GM23248 (cell line): ENCODE data around the gene THRA. TPM values are rescaled to one million over a fixed set of nuclear protein-coding genes. Genes with fewer than 3 reads are reported as not detected.
"Not testable (repeated sequence)": the region's sequence is repeated elsewhere in the genome, so short reads cannot be mapped to it uniquely, and the experiment has no call there.

ENCODE experiments used
- DNase-seq: peaks from one replicate; pipeline ENCODE4 v3.0.0-alpha.2; 2015
- H2AFZ ChIP-seq: fragments of 200-600 bp; sonication (generic); 2 replicates; pipeline ENCODE4 v1.6.1; 2016; ENCODE audit warnings: antibody characterized with exemption
- H3F3A ChIP-seq: fragments of 200-600 bp; sonication (generic); 2 replicates; pipeline ENCODE4 v1.6.1; 2016; ENCODE audit warnings: mild to moderate bottlenecking, antibody characterized with exemption, mixed run types; ENCODE audit not compliant: insufficient read depth
- H3K27ac ChIP-seq: fragments of 200-600 bp; sonication (generic); 2 replicates; pipeline ENCODE4 v1.5.1; 2016; ENCODE audit warnings: mild to moderate bottlenecking
- H3K27me3 ChIP-seq: fragments of 200-600 bp; sonication (generic); replicated peaks from 2 replicates; pipeline ENCODE4 v1.6.1; 2016; ENCODE audit warnings: mild to moderate bottlenecking; ENCODE audit not compliant: insufficient read depth
- H3K36me3 ChIP-seq: fragments of 200-600 bp; sonication (generic); 2 replicates; pipeline ENCODE4 v1.6.1; 2016; ENCODE audit warnings: low read depth, mild to moderate bottlenecking
- H3K4me1 ChIP-seq: fragments of 200-600 bp; sonication (generic); 2 replicates; pipeline ENCODE4 v1.6.1; 2016; ENCODE audit warnings: mild to moderate bottlenecking; ENCODE audit not compliant: insufficient read depth
- H3K4me2 ChIP-seq: fragments of 200-600 bp; sonication (generic); one replicate; pipeline ENCODE4 v1.6.1; 2016; ENCODE audit warnings: mild to moderate bottlenecking; ENCODE audit not compliant: unreplicated experiment
- H3K4me3 ChIP-seq: fragments of 200-600 bp; sonication (generic); 2 replicates; pipeline ENCODE4 v1.5.1; 2016; ENCODE audit warnings: mild to moderate bottlenecking
- H3K79me2 ChIP-seq: fragments of 200-600 bp; sonication (generic); 2 replicates; pipeline ENCODE4 v1.6.1; 2016; ENCODE audit warnings: mild to moderate bottlenecking; ENCODE audit not compliant: insufficient read depth
- H3K9ac ChIP-seq: fragments of 200-600 bp; sonication (generic); 2 replicates; pipeline ENCODE4 v1.6.1; 2016; ENCODE audit warnings: mild to moderate bottlenecking
- H3K9me2 ChIP-seq: fragments of 200-600 bp; sonication (generic); 2 replicates; pipeline ENCODE4 v1.6.1; 2016; ENCODE audit warnings: mixed run types, mild to moderate bottlenecking, moderate library complexity; ENCODE audit not compliant: insufficient read depth
- H3K9me3 ChIP-seq: fragments of 200-600 bp; sonication (generic); one replicate; pipeline ENCODE4 v1.6.1; 2017; ENCODE audit warnings: low read depth
- H4K20me1 ChIP-seq: fragments of 200-600 bp; sonication (generic); 2 replicates; pipeline ENCODE4 v1.6.0; 2016; ENCODE audit not compliant: insufficient read depth
- EZH2 ChIP-seq: fragments of 200-600 bp; sonication (generic); IDR thresholded peaks from 2 replicates; pipeline ENCODE4 v1.6.1; 2018; ENCODE audit warnings: antibody characterized with exemption, mild to moderate bottlenecking; ENCODE audit not compliant: insufficient read depth, poor library complexity, severe bottlenecking
- EZH2phosphoT487 ChIP-seq: fragments of 200-600 bp; sonication (generic); IDR thresholded peaks from 2 replicates; pipeline ENCODE4 v1.6.1; 2018; ENCODE audit warnings: antibody characterized with exemption, moderate library complexity, mild to moderate bottlenecking, low read depth; ENCODE audit not compliant: insufficient read depth
- WGBS, 2 experiments: methylation state at CpG; one replicate each; pipeline ENCODE4 v1.1.6; 2015 to 2017; ENCODE audit warnings: low lambda C conversion rate in 2 of 2, low coverage in 1 of 2; ENCODE audit errors: missing lambda C conversion rate in 2 of 2; 5-methylcytosine and 5-hydroxymethylcytosine counted together
- in situ Hi-C: fragments of 300-500 bp; cut with MboI; formaldehyde crosslinking; loops from 2 replicates; pipeline ENCODE4 v1.15.0; 2020
- microRNA-seq: library from miRNA; unstranded; fragments of <30 nt; microRNA quantifications from one replicate; pipeline ENCODE4, GENCODE V29; 2016; ENCODE audit warnings: borderline number of aligned reads
- polyA plus RNA-seq: library from polyadenylated mRNA; unstranded; fragments of >200 nt; fragmentation: Nextera tagmentation; extraction: Ambion mirVana; gene quantifications from 2 replicates; pipeline ENCODE4 v1.2.1, GENCODE V29; 2016
- small RNA-seq: library from RNA; depleted of rRNA; stranded (forward); fragments of <200 nt; gene quantifications from one replicate; pipeline ENCODE3, GENCODE V24; 2014; ENCODE audit warnings: low read depth, low replicate concordance
- total RNA-seq: library from RNA; depleted of rRNA; stranded (reverse); fragments of >200 nt; shearing (Covaris generic); gene quantifications from 2 replicates; pipeline ENCODE4 v1.2.3, GENCODE V29; 2014; rRNA removed

THRA gene
- total and polyA plus RNA-seq, 2 experiments from 2014 or later, result 15.8 to 33.3 TPM

DNA sequence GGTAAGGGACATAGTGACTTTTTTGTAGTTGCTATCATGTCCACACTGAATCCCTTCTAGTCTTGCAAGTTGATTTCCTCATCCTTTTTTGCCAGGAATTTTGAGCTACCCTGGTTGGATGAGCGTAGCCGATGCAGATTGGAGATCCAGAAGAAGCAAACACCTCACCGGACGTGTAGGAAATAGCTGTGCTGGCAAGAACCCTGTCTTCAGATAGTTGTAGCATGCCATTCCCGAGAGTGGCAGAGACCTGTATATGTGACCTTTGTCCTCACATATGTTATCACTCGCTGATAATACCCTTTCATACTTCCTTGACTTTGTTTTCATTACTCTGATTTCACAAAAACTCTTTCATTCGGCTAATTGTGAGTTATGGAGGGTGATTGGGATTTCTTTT is 71.4 kb downstream of the THRA start:
- no peak overlapping the region for H3K4me2 ChIP-seq
- no peaks in the 10 kb centered on the region for H4K20me1 ChIP-seq
- H3K9me2 ChIP-seq, result no peaks in the 10 kb centered on the region
- H3F3A ChIP-seq, result peaks cover 92% of the 10 kb centered on the region
- no peak overlapping the region for H3K9ac ChIP-seq
- no peak for DNase-seq
- H3K79me2 ChIP-seq, result peaks cover 100% of the 10 kb centered on the region
- no peak overlapping the region for H2AFZ ChIP-seq
- H3K36me3 ChIP-seq, result peaks cover 78% of the 10 kb centered on the region
- 80 to 90% methylated on average over 7 of the region's 7 CpGs for WGBS, 2 experiments
- no peaks in the 10 kb centered on the region for H3K9me3 ChIP-seq
- H3K4me3 ChIP-seq, result no peak overlapping the region
- in situ Hi-C loops, result no loop called here
- 0 out of 2 replicates have a peak, but pooled peaks cover 3% of the 10 kb centered on the region for H3K4me1 ChIP-seq
- TF ChIP-seq EZH2 (no peak), EZH2phosphoT487 (no peak)
- no peak overlapping the region for H3K27ac ChIP-seq
- no peaks in the 10 kb centered on the region for H3K27me3 ChIP-seq

- Histone ChIP-seq H3K27me3 (no peaks in the 10 kb centered on the region), H3K9ac (no peak overlapping the region), H3K4me2 (no peak overlapping the region), H3K4me1 (0 out of 2 replicates have a peak, but pooled peaks cover 3% of the 10 kb centered on the region), H3K9me2 (no peaks in the 10 kb centered on the region), H3K36me3 (peaks cover 61% of the 10 kb centered on the region), H2AFZ (no peak overlapping the region), H3K27ac (0 out of 2 replicates have a peak overlapping the region, but pooled peaks have one; percentile 6), H4K20me1 (no peaks in the 10 kb centered on the region), H3K9me3 (no peaks in the 10 kb centered on the region), H3K79me2 (peaks cover 90% of the 10 kb centered on the region), H3F3A (peaks cover 88% of the 10 kb centered on the region), H3K4me3 (no peak overlapping the region)
- 98% methylated on average over 3 of the region's 3 CpGs for WGBS, 2 experiments
- no peak for DNase-seq
- in situ Hi-C loops, result no loop called here
- TF ChIP-seq EZH2phosphoT487 (no peak), EZH2 (no peak)
Observed at GRCh38 chr17:40135817-40136216, 73.1 kb downstream of the THRA start.

DNA sequence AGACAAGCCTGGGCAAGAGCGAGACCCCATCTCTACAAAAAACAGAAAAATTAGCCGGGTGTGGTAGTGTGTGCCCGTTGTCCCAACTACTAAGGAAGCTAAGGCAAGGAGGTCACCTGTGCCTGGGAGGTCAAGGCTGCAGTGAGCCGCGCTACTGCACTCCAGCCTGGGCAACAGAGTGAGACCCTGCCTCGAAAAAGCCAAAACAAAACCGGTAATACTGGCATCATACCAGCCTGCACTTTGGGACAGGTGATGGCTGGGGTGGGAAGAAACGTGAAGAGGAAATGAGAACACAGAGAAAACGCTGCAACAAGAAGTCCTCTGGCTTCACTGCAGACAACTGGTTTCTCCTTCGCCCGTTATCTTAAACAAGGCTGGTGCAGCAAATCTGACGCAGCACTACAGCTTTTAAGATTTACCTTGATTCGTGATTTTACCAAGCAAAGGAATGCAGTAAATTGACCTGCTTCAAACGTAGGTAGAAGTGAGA is 76.8 kb downstream of the THRA start:
- WGBS, 2 experiments, result 16 to 17% methylated on average over 14 of the region's 14 CpGs
- no peaks in the 10 kb centered on the region for H3K27me3 ChIP-seq
- peaks cover 35% of the 10 kb centered on the region for H3K36me3 ChIP-seq
- no peaks in the 10 kb centered on the region for H3K9me2 ChIP-seq
- peak overlapping the region; percentile 89 for H3K9ac ChIP-seq
- H4K20me1 ChIP-seq, result no peaks in the 10 kb centered on the region
- H3K27ac ChIP-seq, result peak overlapping the region; percentile 85
- H3K79me2 ChIP-seq, result peaks cover 88% of the 10 kb centered on the region
- 0 out of 2 replicates have a peak, but pooled peaks cover 5% of the 10 kb centered on the region for H3K4me1 ChIP-seq
- DNase-seq, result peak; percentile 11
- peak overlapping the region; percentile 76 for H3K4me2 ChIP-seq
- peaks cover 57% of the 10 kb centered on the region for H3F3A ChIP-seq
- H3K9me3 ChIP-seq, result no peaks in the 10 kb centered on the region
- TF ChIP-seq EZH2phosphoT487 (no peak), EZH2 (no peak)
- peak overlapping the region; percentile 74 for H3K4me3 ChIP-seq
- in situ Hi-C loops, result no loop called here
- H2AFZ ChIP-seq, result peak overlapping the region; percentile 62

DNA sequence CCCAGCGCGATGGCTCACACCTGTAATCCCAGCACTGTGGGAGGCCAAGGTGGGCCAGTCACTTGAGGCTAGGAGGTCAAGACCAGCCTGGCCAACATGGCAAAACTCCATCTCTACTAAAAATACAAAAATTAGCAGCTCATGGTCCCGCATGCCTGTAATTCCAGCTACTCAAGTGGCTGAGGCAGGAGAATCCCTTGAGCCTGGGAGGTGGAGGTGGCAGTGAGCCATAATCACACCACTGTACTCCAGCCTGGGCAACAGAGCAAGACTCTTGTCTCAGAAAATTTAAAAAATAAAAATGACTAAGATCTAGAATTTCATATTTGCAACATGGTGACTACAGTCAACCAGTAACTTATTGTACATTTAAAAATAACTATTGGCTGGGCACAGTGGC is 80.4 kb downstream of the THRA start:
- H2AFZ ChIP-seq, H3K4me2 ChIP-seq, H3K4me1 ChIP-seq, DNase-seq, in situ Hi-C loops, H3K27me3 ChIP-seq, H3K4me3 ChIP-seq, H3K9me2 ChIP-seq, H4K20me1 ChIP-seq, H3K27ac ChIP-seq, H3K9me3 ChIP-seq, H3K9ac ChIP-seq: not testable (repeated sequence)
- H3K79me2 ChIP-seq, result peaks cover 88% of the 10 kb centered on the region
- 95 to 99% methylated on average over 3 of the region's 3 CpGs for WGBS, 2 experiments
- H3F3A ChIP-seq, result peaks cover 27% of the 10 kb centered on the region
- peaks cover 17% of the 10 kb centered on the region; the same call in 1 of the 2 replicates for H3K36me3 ChIP-seq

Small RNAs within 50 kb of the gene (microRNA-seq; reads per million reads assigned to microRNA genes)
- not detected for gene MIR6884

Small RNAs within 50 kb of the gene (small RNA-seq; reads per million reads assigned to genes)
- 228 reads per million, percentile 97 among the genes with 10 or more reads in this experiment for gene SNORD124

Other genes with a start within 250 kb of the THRA start
- not detected in 2 replicates for gene IKZF3, start 198.7 kb upstream of the THRA start, total RNA-seq
- 0.09 and 0.11 TPM in 2 replicates for gene IKZF3, start 198.7 kb upstream of the THRA start, polyA plus RNA-seq
- not detected in 2 replicates for gene ZPBP2, start 194.8 kb upstream of the THRA start, total RNA-seq
- not detected in 2 replicates for gene ZPBP2, start 194.8 kb upstream of the THRA start, polyA plus RNA-seq
- gene GSDMB, start 144.3 kb upstream of the THRA start, total RNA-seq, result 2.1 and 2.5 TPM in 2 replicates
- 1.8 TPM in 2 replicates for gene GSDMB, start 144.3 kb upstream of the THRA start, polyA plus RNA-seq
- 60.4 and 66.0 TPM in 2 replicates for gene ORMDL3, start 135.4 kb upstream of the THRA start, total RNA-seq
- gene ORMDL3, start 135.4 kb upstream of the THRA start, polyA plus RNA-seq, result 12.0 and 13.2 TPM in 2 replicates
- not detected in 2 replicates for gene LRRC3C, start 135.2 kb upstream of the THRA start, total RNA-seq
- gene LRRC3C, start 135.2 kb upstream of the THRA start, polyA plus RNA-seq, result not detected in 2 replicates
- gene GSDMA, start 100.0 kb upstream of the THRA start, total RNA-seq, result not detected in 2 replicates
- 0.09 and 0.21 TPM in 2 replicates for gene GSDMA, start 100.0 kb upstream of the THRA start, polyA plus RNA-seq
- 103 and 116 TPM in 2 replicates for gene PSMD3, start 82.2 kb upstream of the THRA start, total RNA-seq
- 102 and 106 TPM in 2 replicates for gene PSMD3, start 82.2 kb upstream of the THRA start, polyA plus RNA-seq
- gene CSF3, start 47.5 kb upstream of the THRA start, total RNA-seq, result not detected in 2 replicates
- gene CSF3, start 47.5 kb upstream of the THRA start, polyA plus RNA-seq, result 0.13 TPM in 1 of 2 replicates, not detected in the other
- gene MED24, start 8.6 kb upstream of the THRA start, total RNA-seq, result 35.3 and 37.3 TPM in 2 replicates
- 33.6 and 35.2 TPM in 2 replicates for gene MED24, start 8.6 kb upstream of the THRA start, polyA plus RNA-seq
- gene NR1D1, start 37.6 kb downstream of the THRA start, total RNA-seq, result 0.76 and 2.4 TPM in 2 replicates
- 4.6 and 5.4 TPM in 2 replicates for gene NR1D1, start 37.6 kb downstream of the THRA start, polyA plus RNA-seq
- 45.3 and 76.1 TPM in 2 replicates for gene MSL1, start 59.0 kb downstream of the THRA start, total RNA-seq
- 8.9 and 9.0 TPM in 2 replicates for gene MSL1, start 59.0 kb downstream of the THRA start, polyA plus RNA-seq
- gene CASC3, start 77.6 kb downstream of the THRA start, total RNA-seq, result 28.7 and 49.3 TPM in 2 replicates
- 37.1 and 39.1 TPM in 2 replicates for gene CASC3, start 77.6 kb downstream of the THRA start, polyA plus RNA-seq
- 0.51 and 0.76 TPM in 2 replicates for gene RAPGEFL1, start 114.5 kb downstream of the THRA start, total RNA-seq
- 0.77 and 0.96 TPM in 2 replicates for gene RAPGEFL1, start 114.5 kb downstream of the THRA start, polyA plus RNA-seq
- gene WIPF2, start 156.3 kb downstream of the THRA start, total RNA-seq, result 5.9 and 6.2 TPM in 2 replicates
- 20.5 and 21.5 TPM in 2 replicates for gene WIPF2, start 156.3 kb downstream of the THRA start, polyA plus RNA-seq
- 12.4 and 13.4 TPM in 2 replicates for gene CDC6, start 224.9 kb downstream of the THRA start, total RNA-seq
- gene CDC6, start 224.9 kb downstream of the THRA start, polyA plus RNA-seq, result 8.8 and 9.8 TPM in 2 replicates
- gene RARA, start 246.2 kb downstream of the THRA start, total RNA-seq, result 32.2 and 38.9 TPM in 2 replicates
- 23.7 and 24.5 TPM in 2 replicates for gene RARA, start 246.2 kb downstream of the THRA start, polyA plus RNA-seq